Stomach (tissue), 4 donors: ENCODE data around the gene FAM107B.

Experiments used
- EP300 ChIP-seq: sonication (generic); formaldehyde crosslinking; IDR thresholded peaks from one replicate; pipeline ENCODE4 v1.6.1; 2017; ENCODE audit warnings: antibody characterized with exemption
- POLR2A ChIP-seq, 4 donors: fragments of 450-650 bp; IDR thresholded peaks; one replicate each; pipeline ENCODE4 v1.6.1; 2016; ENCODE audit warnings: antibody characterized with exemption in 4 of 4, control low read depth in 2 of 4, mild to moderate bottlenecking in 1 of 4, moderate library complexity in 1 of 4
- POLR2AphosphoS5 ChIP-seq, 3 donors: sonication (generic); formaldehyde crosslinking; IDR thresholded peaks; one replicate each; pipeline ENCODE4 v1.6.1; 2016; ENCODE audit warnings: antibody characterized with exemption in 3 of 3
- TF ChIP-seq, protein P1 (sequence below), 7 experiments: fragments of 450-650 bp in 4 of 7; fragments of 200-600 bp in 3 of 7; sonication (generic) in 3 of 7; IDR thresholded peaks; one replicate each; pipeline ENCODE4 v1.5.1; 2016 to 2019; ENCODE audit warnings: antibody characterized with exemption in 7 of 7, control low read depth in 2 of 7, mild to moderate bottlenecking in 1 of 7

DNA sequence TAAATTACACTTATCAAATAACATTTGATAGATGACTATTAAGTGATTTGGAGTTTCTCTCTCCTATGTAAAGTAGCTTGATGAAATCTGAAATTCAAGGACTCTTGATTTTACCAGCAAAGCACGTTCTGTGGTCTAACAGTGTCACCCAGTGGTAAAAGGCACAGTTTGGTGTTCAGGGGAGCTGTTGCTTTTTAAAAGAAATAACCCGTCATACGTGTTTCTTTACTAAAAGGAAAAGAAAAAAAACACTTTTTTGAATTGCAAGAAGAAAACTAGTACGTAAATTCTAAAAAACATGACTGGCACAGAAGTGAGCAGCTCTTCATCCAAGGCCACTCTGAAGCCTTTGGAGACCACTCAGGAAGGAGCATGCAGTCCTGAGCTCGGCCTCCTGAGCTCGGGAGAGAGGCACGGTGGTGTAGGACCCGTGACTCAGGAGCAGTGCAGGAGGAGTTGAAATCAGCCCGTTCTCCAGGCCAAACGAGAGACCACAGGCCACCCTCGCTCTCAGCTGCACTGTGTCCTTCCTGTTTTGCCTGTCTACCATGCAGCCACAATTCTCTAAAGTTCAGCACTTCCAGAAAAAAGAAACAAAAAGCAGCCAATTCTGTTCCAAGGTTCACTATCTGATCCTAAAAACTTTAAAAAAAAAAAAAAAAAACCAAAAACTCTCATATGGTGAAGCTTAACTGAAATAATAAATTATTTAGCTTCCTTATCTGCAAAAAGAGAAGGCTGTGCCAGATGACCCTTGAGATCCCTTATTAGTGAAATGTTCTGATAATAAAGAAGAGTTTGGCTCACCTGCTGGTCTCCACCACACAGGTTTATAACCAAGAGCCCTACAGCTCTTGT lies 231.4 kb downstream of the FAM107B start:
- no peak for TF ChIP-seq POLR2A (IDR thresholded peaks at IDR 0.05)
- TF ChIP-seq, protein P1, sequence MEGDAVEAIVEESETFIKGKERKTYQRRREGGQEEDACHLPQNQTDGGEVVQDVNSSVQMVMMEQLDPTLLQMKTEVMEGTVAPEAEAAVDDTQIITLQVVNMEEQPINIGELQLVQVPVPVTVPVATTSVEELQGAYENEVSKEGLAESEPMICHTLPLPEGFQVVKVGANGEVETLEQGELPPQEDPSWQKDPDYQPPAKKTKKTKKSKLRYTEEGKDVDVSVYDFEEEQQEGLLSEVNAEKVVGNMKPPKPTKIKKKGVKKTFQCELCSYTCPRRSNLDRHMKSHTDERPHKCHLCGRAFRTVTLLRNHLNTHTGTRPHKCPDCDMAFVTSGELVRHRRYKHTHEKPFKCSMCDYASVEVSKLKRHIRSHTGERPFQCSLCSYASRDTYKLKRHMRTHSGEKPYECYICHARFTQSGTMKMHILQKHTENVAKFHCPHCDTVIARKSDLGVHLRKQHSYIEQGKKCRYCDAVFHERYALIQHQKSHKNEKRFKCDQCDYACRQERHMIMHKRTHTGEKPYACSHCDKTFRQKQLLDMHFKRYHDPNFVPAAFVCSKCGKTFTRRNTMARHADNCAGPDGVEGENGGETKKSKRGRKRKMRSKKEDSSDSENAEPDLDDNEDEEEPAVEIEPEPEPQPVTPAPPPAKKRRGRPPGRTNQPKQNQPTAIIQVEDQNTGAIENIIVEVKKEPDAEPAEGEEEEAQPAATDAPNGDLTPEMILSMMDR (IDR thresholded peaks at IDR 0.05): peak in 4 of 7 experiments; percentile 7 to 20 (median 10)
- no peak for TF ChIP-seq POLR2AphosphoS5 (IDR thresholded peaks at IDR 0.05)
- no peak for TF ChIP-seq EP300
